Measurements from ENCODE around the gene GSTM2.
"Not testable (repeated sequence)": the region's sequence is repeated elsewhere in the genome, so short reads cannot be mapped to it uniquely, and the experiment has no call there.

The GSTM2 gene

DNA sequence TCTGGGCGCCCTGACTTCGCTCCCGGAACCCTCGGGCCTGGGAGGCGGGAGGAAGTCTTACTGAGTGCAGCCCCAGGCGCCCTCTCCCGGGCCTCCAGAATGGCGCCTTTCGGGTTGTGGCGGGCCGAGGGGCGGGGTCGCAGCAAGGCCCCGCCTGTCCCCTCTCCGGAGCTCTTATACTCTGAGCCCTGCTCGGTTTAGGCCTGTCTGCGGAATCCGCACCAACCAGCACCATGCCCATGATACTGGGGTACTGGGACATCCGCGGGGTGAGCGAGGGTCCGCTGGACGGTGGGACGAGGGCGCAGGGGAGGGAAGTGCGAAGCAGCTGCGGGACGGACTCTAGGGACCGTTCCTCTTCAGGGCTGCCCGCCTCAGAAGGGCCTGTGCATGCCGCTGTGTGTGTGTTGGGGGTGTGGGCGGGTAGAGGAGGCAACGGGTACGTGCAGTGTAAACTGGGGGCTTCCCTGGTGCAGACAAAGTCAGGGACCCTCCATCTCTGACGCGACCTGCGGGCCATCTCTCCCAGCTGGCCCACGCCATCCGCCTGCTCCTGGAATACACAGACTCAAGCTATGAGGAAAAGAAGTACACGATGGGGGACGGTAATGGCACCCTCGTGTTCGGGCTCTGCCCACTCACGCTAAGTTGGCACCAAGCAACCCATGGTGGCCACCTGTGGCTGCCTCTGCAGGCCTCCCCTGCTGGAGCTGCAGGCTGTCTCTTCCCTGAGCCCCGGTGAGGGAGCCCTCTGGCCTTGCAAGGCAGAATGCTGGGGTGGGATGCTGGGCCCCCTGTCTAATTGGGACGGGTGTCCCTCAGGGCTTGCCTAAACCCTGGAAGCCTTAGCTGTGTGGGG is 20.0 kb downstream of the GSTM2 start, which contains the start of gene GSTM1:
Gene GSTM1, plus strand, starts transcription at position 177 of the 859 bp plus-strand sequence. Its CDS starts 57 bp downstream, at position 234.
- peak within 1 kb of the TSS; percentile 54 to 78 (median 66) for H3K4me3 ChIP-seq
- peak within 1 kb of the TSS; percentile 74 to 90 (median 84) for H3K9ac ChIP-seq
- peaks cover 12 to 27% (median 17%) of the 10 kb centered on the region in 10 experiments for H3K4me1 ChIP-seq
- H4K20me1 ChIP-seq, result no peaks in the 10 kb centered on the region
- H3K27ac ChIP-seq, result peak within 1 kb of the TSS; percentile 66 to 90 (median 86)
- H3K4me2 ChIP-seq, result peak within 1 kb of the TSS; percentile 90 to 99 (median 96)
- peaks cover 0 to 38% (median 22%) of the 10 kb centered on the region in 11 experiments; a peak in 15 of 22 replicates for H3K36me3 ChIP-seq
- H3K9me3 ChIP-seq (replicated peaks in 1 of 11), result peaks cover 8 to 23% (median 15%) of the 10 kb centered on the region in 11 experiments; a peak in 21 of 22 replicates
- TF ChIP-seq Cebpa-rat (IDR thresholded peaks at IDR 0.05), result no peak
- no peaks in the 10 kb centered on the region for H3K27me3 ChIP-seq

DNA sequence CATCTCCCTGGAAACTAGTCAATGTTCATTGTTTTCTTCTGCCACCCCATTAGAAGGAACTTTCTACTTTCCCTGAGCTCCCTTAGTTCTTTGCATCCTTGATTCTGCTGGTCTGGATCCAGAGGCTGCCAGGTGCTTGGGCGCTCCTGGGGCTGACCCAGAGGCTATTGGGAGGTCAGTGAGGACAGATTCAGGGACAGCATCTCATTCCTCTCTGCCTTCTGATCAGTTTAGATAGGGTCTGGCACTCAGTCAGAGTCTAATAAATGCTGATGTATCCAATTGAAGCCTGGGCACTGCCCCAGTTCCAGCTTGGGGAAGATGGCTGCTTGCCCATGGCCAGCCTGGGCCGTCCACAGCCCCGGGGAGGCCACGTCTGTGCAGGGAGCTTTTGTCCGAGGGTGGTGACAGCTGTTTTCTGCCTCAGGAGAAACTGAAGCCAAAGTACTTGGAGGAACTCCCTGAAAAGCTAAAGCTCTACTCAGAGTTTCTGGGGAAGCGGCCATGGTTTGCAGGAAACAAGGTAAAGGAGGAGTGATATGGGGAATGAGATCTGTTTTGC is 22.1 kb downstream of the GSTM2 start:
- Histone ChIP-seq H3K9me3 (replicated peaks in 1 of 11) (peaks cover 2 to 14% (median 7%) of the 10 kb centered on the region in 11 experiments; a peak in 21 of 22 replicates), H3K36me3 (peaks cover 6 to 45% (median 29%) of the 10 kb centered on the region in 11 experiments; a peak in 17 of 22 replicates), H3K4me3 (no peak overlapping the region), H4K20me1 (no peaks in the 10 kb centered on the region), H3K4me2 (0 out of 22 replicates have a peak overlapping the region, but pooled peaks of 1 of the 11 experiments have one; percentile 96), H3K27me3 (no peaks in the 10 kb centered on the region), H3K9ac (no peak overlapping the region), H3K4me1 (peaks cover 12 to 27% (median 17%) of the 10 kb centered on the region in 10 experiments), H3K27ac (no peak overlapping the region)
- TF ChIP-seq Cebpa-rat (IDR thresholded peaks at IDR 0.05), result no peak

DNA sequence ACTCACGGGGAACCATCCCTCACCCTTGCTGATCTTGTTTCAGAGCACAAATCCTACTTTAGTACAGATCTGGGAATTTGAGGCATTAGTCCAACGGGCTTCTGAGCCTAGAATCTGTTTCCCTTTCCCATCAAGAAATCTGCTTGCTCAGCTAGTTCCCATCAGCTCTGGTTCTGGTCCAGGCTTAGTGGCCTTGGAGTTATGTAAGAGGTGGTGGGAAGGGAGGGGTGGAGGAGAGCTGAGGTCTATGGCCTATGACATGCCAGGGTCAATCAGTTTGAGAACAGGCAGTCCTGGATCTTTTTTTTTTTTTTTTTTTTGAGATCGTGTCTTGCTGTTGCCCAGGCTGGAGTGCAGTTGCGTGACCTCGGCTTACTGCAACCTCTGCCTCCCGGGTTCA is 23.9 kb downstream of the GSTM2 start:
- Histone ChIP-seq H4K20me1 (no peaks in the 10 kb centered on the region), H3K9me3 (replicated peaks in 1 of 11) (no peaks in the 10 kb centered on the region), H3K4me2 (peak overlapping the region in 2 of 11 experiments; percentile 12 to 29; a peak in 2 of 22 replicates), H3K4me1 (peaks cover 12 to 27% (median 17%) of the 10 kb centered on the region in 10 experiments), H3K36me3 (peaks cover 9 to 48% (median 32%) of the 10 kb centered on the region in 11 experiments; a peak in 17 of 22 replicates), H3K27ac (no peak overlapping the region), H3K9ac (no peak overlapping the region), H3K27me3 (no peaks in the 10 kb centered on the region), H3K4me3 (no peak overlapping the region)
- no peak for TF ChIP-seq Cebpa-rat (IDR thresholded peaks at IDR 0.05)

DNA sequence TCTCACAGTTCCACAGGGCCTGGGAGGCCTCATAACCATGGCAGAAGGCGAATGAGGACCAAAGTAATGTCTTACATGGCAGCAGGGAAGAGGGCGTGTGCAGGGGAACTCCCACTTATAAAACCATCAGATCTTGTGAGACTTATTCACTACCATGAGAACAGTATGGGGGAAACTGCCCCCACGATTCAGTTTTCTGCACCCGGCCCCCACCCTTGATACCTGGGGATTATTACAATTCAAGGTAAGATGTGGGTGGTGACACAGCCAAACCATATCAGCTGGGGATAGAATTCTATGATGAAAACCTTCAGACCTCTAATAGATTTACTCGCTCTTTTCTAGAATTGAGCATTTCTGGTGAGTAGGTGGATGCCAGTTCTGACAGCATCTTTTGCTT is 26.5 kb downstream of the GSTM2 start:
- not testable (repeated sequence) for H4K20me1 ChIP-seq; H3K27me3 ChIP-seq; H3K9ac ChIP-seq; H3K9me3 ChIP-seq (replicated peaks in 1 of 11); H3K4me1 ChIP-seq; H3K4me2 ChIP-seq; H3K4me3 ChIP-seq; H3K27ac ChIP-seq
- H3K36me3 ChIP-seq, result peaks cover 9 to 45% (median 31%) of the 10 kb centered on the region in 11 experiments; a peak in 17 of 22 replicates

DNA sequence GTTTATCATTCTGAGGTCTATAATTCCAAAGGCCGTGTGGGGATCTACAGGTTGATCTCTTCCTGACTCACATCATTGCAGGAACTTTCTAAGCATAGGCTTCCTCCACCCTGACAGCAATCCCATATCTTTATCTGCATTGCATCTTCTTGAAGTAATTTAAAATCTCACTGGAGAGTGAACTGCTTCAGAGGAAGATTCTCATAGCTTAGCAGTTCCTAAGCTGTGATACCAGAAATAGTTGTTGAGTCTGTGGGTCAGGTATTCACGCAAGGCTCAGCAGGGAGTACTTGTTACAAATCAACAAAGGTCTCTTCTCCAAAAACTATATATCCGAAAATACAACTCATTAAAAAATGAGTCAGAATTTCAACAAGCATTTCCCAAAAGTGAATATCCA is 27.3 kb downstream of the GSTM2 start:
- H3K4me1 ChIP-seq; H4K20me1 ChIP-seq; H3K27me3 ChIP-seq; H3K27ac ChIP-seq; H3K9ac ChIP-seq; H3K4me3 ChIP-seq; H3K4me2 ChIP-seq; H3K9me3 ChIP-seq (replicated peaks in 1 of 11): not testable (repeated sequence)
- peaks cover 6 to 37% (median 23%) of the 10 kb centered on the region in 11 experiments; a peak in 17 of 22 replicates for H3K36me3 ChIP-seq

DNA sequence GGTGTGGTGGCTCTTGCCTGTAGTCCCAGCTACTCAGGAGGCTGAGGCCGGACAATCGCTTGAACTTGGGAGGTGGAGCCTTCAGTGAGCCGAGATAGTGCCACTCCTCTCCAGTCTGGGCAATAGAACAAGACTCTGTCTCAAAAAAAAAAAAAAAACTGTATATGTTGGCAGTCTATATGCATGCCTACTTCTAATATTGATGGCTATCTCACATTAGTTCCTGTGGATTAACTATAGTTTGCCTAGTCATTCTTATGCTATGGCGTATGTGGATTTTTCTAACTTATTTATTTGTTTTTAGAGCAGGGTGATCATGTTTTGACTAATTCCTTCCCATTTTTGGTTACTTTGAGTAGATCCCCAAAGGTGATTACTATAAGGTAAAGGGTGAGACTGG is 29.2 kb downstream of the GSTM2 start:
- Histone ChIP-seq H3K4me2 (no peak overlapping the region), H4K20me1 (no peaks in the 10 kb centered on the region), H3K9ac (no peak overlapping the region), H3K27ac (no peak overlapping the region), H3K27me3 (no peaks in the 10 kb centered on the region), H3K36me3 (peaks cover 0 to 19% (median 10%) of the 10 kb centered on the region in 11 experiments; a peak in 13 of 22 replicates), H3K4me3 (no peak overlapping the region), H3K4me1 (no peaks in the 10 kb centered on the region), H3K9me3 (replicated peaks in 1 of 11) (no peaks in the 10 kb centered on the region)
- TF ChIP-seq Cebpa-rat (IDR thresholded peaks at IDR 0.05), result no peak

DNA sequence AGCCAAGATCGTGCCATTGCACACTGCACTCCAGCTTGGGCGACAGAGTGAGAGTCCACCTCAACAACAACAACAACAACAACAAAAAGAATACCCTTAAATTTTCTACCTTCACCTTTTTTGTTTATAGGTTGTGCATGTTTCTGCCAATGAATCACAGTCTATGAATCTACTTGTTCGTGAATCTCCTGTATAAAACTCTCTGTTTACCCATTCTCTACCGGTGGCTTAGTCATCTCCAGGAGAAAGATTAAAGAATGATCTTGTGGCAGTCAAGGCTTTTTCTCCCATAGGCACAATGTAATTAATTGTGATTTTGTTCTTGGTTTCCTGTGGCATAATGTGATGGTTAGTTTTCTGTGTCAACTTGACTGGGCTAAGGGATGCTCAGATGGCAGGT is 30.0 kb downstream of the GSTM2 start:
- H3K36me3 ChIP-seq, result peaks cover 0 to 17% (median 9%) of the 10 kb centered on the region in 11 experiments; a peak in 12 of 22 replicates
- H3K4me3 ChIP-seq; H4K20me1 ChIP-seq; H3K4me2 ChIP-seq; H3K9ac ChIP-seq; H3K27ac ChIP-seq; H3K4me1 ChIP-seq; H3K9me3 ChIP-seq (replicated peaks in 1 of 11); H3K27me3 ChIP-seq: not testable (repeated sequence)

DNA sequence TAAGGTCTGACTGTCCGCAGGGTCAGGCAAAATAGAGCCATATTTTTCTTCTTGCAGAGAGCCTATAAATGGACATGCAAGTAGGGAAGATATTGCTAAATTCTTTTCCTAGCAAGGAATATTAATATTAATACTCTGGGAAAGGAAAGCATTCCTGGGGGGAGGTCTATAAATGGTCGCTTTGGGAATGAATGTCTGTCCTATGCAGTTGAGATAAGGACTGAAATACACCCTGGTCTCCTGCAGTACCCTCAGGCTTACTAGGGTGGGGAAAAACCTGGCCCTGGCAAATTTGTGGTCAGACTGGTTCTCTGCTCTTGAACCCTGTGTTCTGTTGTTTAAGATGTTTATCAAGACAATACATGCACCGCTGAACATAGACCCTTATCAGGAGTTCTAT is 35.1 kb downstream of the GSTM2 start:
- not testable (repeated sequence) for H3K36me3 ChIP-seq, H4K20me1 ChIP-seq, H3K4me2 ChIP-seq, H3K27me3 ChIP-seq, H3K4me1 ChIP-seq, H3K27ac ChIP-seq, H3K9ac ChIP-seq, H3K4me3 ChIP-seq
- peaks cover 29 to 52% (median 34%) of the 10 kb centered on the region in 11 experiments for H3K9me3 ChIP-seq (replicated peaks in 1 of 11)

DNA sequence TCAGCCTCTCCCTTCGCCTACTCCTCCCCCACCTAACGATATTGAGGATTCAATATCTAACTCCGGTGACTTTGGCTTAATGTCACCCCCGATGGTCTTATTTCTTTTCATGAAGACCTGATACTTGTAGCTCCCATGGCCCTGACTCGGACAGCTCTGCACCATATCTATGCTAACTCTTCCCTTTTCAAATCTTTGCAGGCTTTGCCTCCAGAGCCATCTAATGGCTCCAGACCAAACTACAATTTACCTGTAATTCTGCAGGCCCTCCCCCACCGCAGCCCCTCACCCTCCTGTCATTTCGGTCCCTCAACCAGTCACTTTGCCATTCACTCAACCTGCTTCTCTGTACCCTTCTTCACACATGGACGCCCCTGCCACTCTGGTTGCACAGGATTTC is 36.3 kb downstream of the GSTM2 start:
- Histone ChIP-seq H4K20me1 (no peaks in the 10 kb centered on the region), H3K4me1 (no peaks in the 10 kb centered on the region), H3K4me2 (no peak overlapping the region), H3K9me3 (replicated peaks in 1 of 11) (peaks cover 42 to 64% (median 46%) of the 10 kb centered on the region in 11 experiments), H3K4me3 (no peak overlapping the region), H3K27me3 (no peaks in the 10 kb centered on the region), H3K27ac (no peak overlapping the region), H3K36me3 (peaks cover 0 to 10% (median 4%) of the 10 kb centered on the region in 11 experiments; a peak in 5 of 22 replicates), H3K9ac (no peak overlapping the region)
- no peak for TF ChIP-seq Cebpa-rat (IDR thresholded peaks at IDR 0.05)

Data from BLaER1 treated with 17β-estradiol and CSF1 and Interleukin-3, amounts not matched to agents 10 nM and 100 nM (cell line).